ENCODE results near the gene MCC.

Gene MCC

GRCh38 chr5:113179156-113179555 lies 309.1 kb downstream of the MCC start:
- FAIRE-seq = peak; percentile 98

GRCh38 chr5:113178073-113178779 lies 310.0 kb downstream of the MCC start:
- FAIRE-seq (no peak), DNase-seq (ENCODE audit: insufficient read length, low spot score) (no peak)
- no peak for TF ChIP-seq CTCF (IDR thresholded peaks at IDR 0.05; ENCODE audit: insufficient read depth, missing control alignments)

More at GRCh38 chr5:113179156-113179555, 309.1 kb downstream of the MCC start:
- peak; percentile 29 for DNase-seq (ENCODE audit: insufficient read length, low spot score)
- TF ChIP-seq CTCF (IDR thresholded peaks at IDR 0.05; ENCODE audit: insufficient read depth, missing control alignments) = no peak

- FAIRE-seq = peak; percentile 71
- no peak for TF ChIP-seq CTCF (IDR thresholded peaks at IDR 0.05; ENCODE audit: insufficient read depth, missing control alignments)
These were observed 311.0 kb downstream of the MCC start for GRCh38 chr5:113177225-113177624.

GRCh38 chr5:113176734-113177133 lies 311.5 kb downstream of the MCC start:
- TF ChIP-seq CTCF (IDR thresholded peaks at IDR 0.05; ENCODE audit: insufficient read depth, missing control alignments) = no peak
- DNase-seq (ENCODE audit: insufficient read length, low spot score) = no peak
- FAIRE-seq = no peak

More at GRCh38 chr5:113177225-113177624, 311.0 kb downstream of the MCC start:
- no peak for DNase-seq (ENCODE audit: insufficient read length, low spot score)

GRCh38 chr5:113176196-113176595 lies 312.1 kb downstream of the MCC start:
- FAIRE-seq = no peak
- TF ChIP-seq CTCF (IDR thresholded peaks at IDR 0.05; ENCODE audit: insufficient read depth, missing control alignments) = no peak
- no peak for DNase-seq (ENCODE audit: insufficient read length, low spot score)

- TF ChIP-seq CTCF (IDR thresholded peaks at IDR 0.05; ENCODE audit: insufficient read depth, missing control alignments) = no peak
- peak; percentile 86 for FAIRE-seq
- no peak for DNase-seq (ENCODE audit: insufficient read length, low spot score)
These were observed 315.9 kb downstream of the MCC start for GRCh38 chr5:113172231-113172826.

- no peak for TF ChIP-seq CTCF (IDR thresholded peaks at IDR 0.05; ENCODE audit: insufficient read depth, missing control alignments)
- no peak for FAIRE-seq
- DNase-seq (ENCODE audit: insufficient read length, low spot score) = no peak
These were observed 316.7 kb downstream of the MCC start for GRCh38 chr5:113171520-113171919.
